HepG2 (cell line): ENCODE measurements around the gene WNT2B. TPM values are rescaled to one million over a fixed set of nuclear protein-coding genes. Genes with fewer than 3 reads are reported as not detected.

Experiments
- FOXK2 ChIP-seq: fragments of 450-650 bp; IDR thresholded peaks from 2 replicates; pipeline ENCODE4 v1.6.1; 2016
- HNRNPLL ChIP-seq: fragments of 200-400 bp; formaldehyde crosslinking; IDR thresholded peaks from 2 replicates; pipeline ENCODE4 v1.6.1; 2017; ENCODE audit warnings: mild to moderate bottlenecking, low read depth, low read length; ENCODE audit not compliant: poor library complexity, severe bottlenecking
- MAZ ChIP-seq, 2 experiments: sonication (generic) in 1 of 2; formaldehyde crosslinking in 1 of 2; IDR thresholded peaks; 2 replicates each; pipeline versions ENCODE4 v1.5.0 to v1.6.1; 2012 to 2020; ENCODE audit warnings: low read depth in 2 of 2, mild to moderate bottlenecking in 2 of 2, borderline replicate concordance in 1 of 2, improper control_type of control experiment in 1 of 2, low read length in 1 of 2, missing genetic modification reagents in 1 of 2, moderate library complexity in 1 of 2
- NR0B2 ChIP-seq: sonication (generic); formaldehyde crosslinking; IDR thresholded peaks from 2 replicates; pipeline ENCODE4 v1.4.0; 2020; ENCODE audit warnings: mild to moderate bottlenecking, missing genetic modification reagents
- NR2F6 ChIP-seq, 2 experiments: IDR thresholded peaks; 2 replicates each; pipeline ENCODE4 v1.6.1; 2016; ENCODE audit warnings: antibody characterized with exemption in 1 of 2, mild to moderate bottlenecking in 1 of 2
- SKIL ChIP-seq: sonication (generic); formaldehyde crosslinking; IDR thresholded peaks from 2 replicates; pipeline ENCODE4 v1.8.0; 2022; ENCODE audit warnings: missing genetic modification reagents, mild to moderate bottlenecking, moderate library complexity, borderline replicate concordance
- ZNF124 ChIP-seq: sonication (generic); formaldehyde crosslinking; IDR thresholded peaks from 2 replicates; pipeline ENCODE4 v1.4.0; 2020; ENCODE audit warnings: missing genetic modification reagents
- ZNF646 ChIP-seq: sonication (generic); formaldehyde crosslinking; IDR thresholded peaks from 2 replicates; pipeline ENCODE4 v1.9.0; 2021; ENCODE audit warnings: mild to moderate bottlenecking, missing genetic modification reagents
- ZNF891 ChIP-seq: sonication (generic); formaldehyde crosslinking; IDR thresholded peaks from 2 replicates; pipeline ENCODE4 v1.5.0; 2020; ENCODE audit warnings: mild to moderate bottlenecking, missing genetic modification reagents
- polyA plus RNA-seq, 8 experiments: library from polyadenylated mRNA; depleted of rRNA in 3 of 8; stranded (reverse) in 7 of 8; unstranded in 1 of 8; fragments of >200 nt; fragmentation: Illumina TruSeq in 4 of 8; extraction: Trizol in 4 of 8; gene quantifications; 2 replicates each; pipeline versions ENCODE4 v1.2.1 to v1.2.3, GENCODE V29; 2011 to 2016; ENCODE audit warnings: low read depth in 4 of 8, missing spikeins in 1 of 8, mixed read lengths in 1 of 8; ENCODE audit not compliant: insufficient read depth in 1 of 8
- total RNA-seq, 5 experiments: library from RNA; depleted of rRNA; stranded (reverse); fragments of >200 nt; fragmentation: Illumina TruSeq; extraction: Trizol; gene quantifications; 2 replicates each; pipeline ENCODE4 v1.2.3, GENCODE V29; 2016; ENCODE audit warnings: low read depth in 1 of 5

Gene WNT2B
- total and polyA plus RNA-seq, 2 of the 13 experiments (the other 11 are each of a cell fraction or from before 2014, with no cell fraction given), result 0.11 to 0.32 TPM

DNA sequence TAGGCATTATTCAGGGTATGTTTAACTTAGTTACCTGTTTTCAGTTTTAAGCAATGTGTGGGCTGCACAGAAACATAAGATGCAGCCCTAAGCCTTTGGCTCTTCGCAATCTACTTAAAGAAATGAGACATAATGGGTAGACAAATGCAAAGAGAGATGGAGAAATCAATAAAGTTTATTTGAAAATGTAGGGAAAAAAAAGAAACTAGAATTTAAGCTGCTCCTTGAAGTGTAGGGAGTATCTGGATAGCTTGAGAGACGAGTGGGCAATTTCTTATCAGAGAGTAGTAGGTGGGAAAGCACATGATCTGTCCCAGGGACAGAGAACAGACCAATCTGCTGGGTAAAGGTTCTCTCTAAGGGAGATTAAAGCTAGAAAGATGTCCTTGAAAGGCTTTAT lies 8.9 kb downstream of the WNT2B start (continued):
- TF ChIP-seq ZNF124 (CRISPR knock-in tag), result no peak
- no peak for TF ChIP-seq FOXK2
- TF ChIP-seq MAZ (IDR thresholded peaks at IDR 0.05; ENCODE audit: borderline replicate concordance, low read depth, low read length), result no peak
- TF ChIP-seq MAZ (CRISPR knock-in tag; IDR thresholded peaks at IDR 0.05; ENCODE audit: low read depth), result no peak
- TF ChIP-seq ZNF891 (CRISPR knock-in tag), result no peak
- TF ChIP-seq SKIL (CRISPR knock-in tag), result no peak
- no peak for TF ChIP-seq NR2F6 (IDR thresholded peaks at IDR 0.05)
- TF ChIP-seq NR2F6 (CRISPR knock-in tag; IDR thresholded peaks at IDR 0.05), result no peak
- no peak for TF ChIP-seq ZNF646 (CRISPR knock-in tag)
- no peak for TF ChIP-seq NR0B2 (CRISPR knock-in tag)
- no peak for TF ChIP-seq HNRNPLL
